WERI-Rb-1 (cell line): ENCODE results near the gene TFPT.
"Not testable (repeated sequence)": the region's sequence is repeated elsewhere in the genome, so short reads cannot be mapped to it uniquely, and the experiment has no call there.

Experiments used
- DNase-seq: peaks from one replicate; pipeline ENCODE4 v3.0.0-alpha.2; 2020
- H3K27ac ChIP-seq: fragments of 250-450 bp; sonication (Bioruptor Pico); 2 replicates; pipeline ENCODE4 v1.5.1; 2020; ENCODE audit warnings: mild to moderate bottlenecking, moderate library complexity
- H3K27me3 ChIP-seq: fragments of 250-450 bp; sonication (Bioruptor Pico); 2 replicates; pipeline ENCODE4 v1.5.1; 2021; ENCODE audit warnings: mild to moderate bottlenecking, low read depth, moderate library complexity; ENCODE audit not compliant: insufficient read depth, severe bottlenecking
- H3K36me3 ChIP-seq: fragments of 250-450 bp; sonication (Bioruptor Pico); 2 replicates; pipeline ENCODE4 v1.5.1; 2020; ENCODE audit warnings: mild to moderate bottlenecking, moderate library complexity
- H3K4me3 ChIP-seq: 2 replicates; pipeline ENCODE4 v1.5.1; 2011; ENCODE audit warnings: low read depth, mild to moderate bottlenecking, control low read depth, low read length
- H3K9me3 ChIP-seq: fragments of 250-450 bp; sonication (Bioruptor Pico); 2 replicates; pipeline ENCODE4 v1.5.1; 2021; ENCODE audit warnings: mild to moderate bottlenecking, moderate library complexity; ENCODE audit not compliant: severe bottlenecking
- CTCF ChIP-seq: IDR thresholded peaks from 2 replicates; pipeline ENCODE4 v1.5.1; 2011; ENCODE audit warnings: low read depth, mild to moderate bottlenecking, control low read depth, inconsistent platforms, low read length

The TFPT gene

GRCh38 chr19:54100561-54100960, 14.9 kb downstream of the TFPT start, which contains the start of gene OSCAR:
TSS of gene OSCAR (minus strand) at chr19:54100803. CDS start at chr19:54100792, 11 bp downstream.
- Histone ChIP-seq H3K27ac (no peak within 1 kb of the TSS), H3K27me3 (peaks cover 17% of the 10 kb centered on the region), H3K9me3 (no peaks in the 10 kb centered on the region), H3K4me3 (no peak within 1 kb of the TSS), H3K36me3 (peaks cover 3% of the 10 kb centered on the region)
- DNase-seq: no peak
- no peak for TF ChIP-seq CTCF

- H3K9me3 ChIP-seq, H3K4me3 ChIP-seq, H3K27ac ChIP-seq, DNase-seq, H3K36me3 ChIP-seq: not testable (repeated sequence)
- peaks cover 24% of the 10 kb centered on the region for H3K27me3 ChIP-seq
Observed at GRCh38 chr19:54099903-54100255, 15.6 kb downstream of the TFPT start.

GRCh38 chr19:54099190-54099902, 16.1 kb downstream of the TFPT start:
- no peak for DNase-seq
- TF ChIP-seq CTCF: no peak
- no peak overlapping the region for H3K4me3 ChIP-seq

GRCh38 chr19:54096617-54097106, 18.8 kb downstream of the TFPT start:
- Histone ChIP-seq H3K27me3 (peaks cover 47% of the 10 kb centered on the region), H3K27ac (no peak overlapping the region), H3K9me3 (peaks cover 3% of the 10 kb centered on the region), H3K36me3 (no peaks in the 10 kb centered on the region), H3K4me3 (no peak overlapping the region; the same call in 1 of the 2 replicates)
- TF ChIP-seq CTCF: no peak
- DNase-seq: no peak

More at GRCh38 chr19:54099190-54099902, 16.1 kb downstream of the TFPT start:
- Histone ChIP-seq H3K27me3 (peaks cover 29% of the 10 kb centered on the region), H3K27ac (no peak overlapping the region), H3K9me3 (peaks cover 3% of the 10 kb centered on the region), H3K36me3 (0 out of 2 replicates have a peak, but pooled peaks cover 2% of the 10 kb centered on the region)

- not testable (repeated sequence) for H3K36me3 ChIP-seq, H3K27ac ChIP-seq, H3K9me3 ChIP-seq
- peaks cover 49% of the 10 kb centered on the region for H3K27me3 ChIP-seq
- peak; percentile 34 for DNase-seq
- H3K4me3 ChIP-seq: peak overlapping the region; percentile 12; the same call in 1 of the 2 replicates
Observed at GRCh38 chr19:54095859-54096616, 19.4 kb downstream of the TFPT start.

- TF ChIP-seq CTCF: no peak
- H3K36me3 ChIP-seq: no peaks in the 10 kb centered on the region
- H3K4me3 ChIP-seq: peak overlapping the region; percentile 12; the same call in 1 of the 2 replicates
- no peak overlapping the region for H3K27ac ChIP-seq
- DNase-seq: no peak
- peaks cover 52% of the 10 kb centered on the region for H3K27me3 ChIP-seq
- H3K9me3 ChIP-seq: peaks cover 3% of the 10 kb centered on the region
Observed at GRCh38 chr19:54095136-54095858, 20.2 kb downstream of the TFPT start.
